HEK293T (cell line): Measurements from ENCODE around the gene XRCC5.
A peak's percentile ranks its signal among the peaks of the same experiment; 100 is the strongest.

Experiments
- CTCF ChIA-PET: fragments of 350-600 bp; formaldehyde crosslinking; extraction: SDS; loops from one replicate; lab custom pipeline; 2021; ENCODE audit warnings: antibody characterized with exemption, inconsistent platforms; lab: Yijun Ruan, JAX
- POLR2A ChIA-PET: fragments of 350-600 bp; formaldehyde crosslinking; extraction: SDS; loops from one replicate; lab custom pipeline; 2020; ENCODE audit warnings: antibody characterized with exemption, inconsistent platforms; lab: Yijun Ruan, JAX
- DNase-seq: peaks from one replicate; pipeline ENCODE4 v3.0.0; 2012; ENCODE audit warnings: mixed read lengths; ENCODE audit errors: extremely low spot score
- ARNT ChIP-seq: fragments of 450-650 bp; IDR thresholded peaks from 2 replicates; pipeline ENCODE4 v1.6.1; 2017; ENCODE audit warnings: mild to moderate bottlenecking
- BHLHE40 ChIP-seq: fragments of 450-650 bp; IDR thresholded peaks from 2 replicates; pipeline ENCODE4 v1.6.1; 2016; ENCODE audit warnings: mild to moderate bottlenecking, moderate library complexity, borderline replicate concordance
- CTBP1 ChIP-seq: fragments of 450-650 bp; IDR thresholded peaks from 2 replicates; pipeline ENCODE4 v1.6.1; 2016; ENCODE audit warnings: borderline replicate concordance
- ELF4 ChIP-seq: fragments of 450-650 bp; IDR thresholded peaks from 2 replicates; pipeline ENCODE4 v1.6.1; 2017; ENCODE audit warnings: antibody characterized with exemption
- FOXA1 ChIP-seq: fragments of 450-650 bp; IDR thresholded peaks from 2 replicates; pipeline ENCODE4 v1.6.1; 2016; ENCODE audit warnings: mild to moderate bottlenecking
- FOXK2 ChIP-seq: fragments of 450-650 bp; IDR thresholded peaks from 2 replicates; pipeline ENCODE4 v1.6.1; 2016; ENCODE audit warnings: mild to moderate bottlenecking
- FOXM1 ChIP-seq: fragments of 450-650 bp; IDR thresholded peaks from 2 replicates; pipeline ENCODE4 v1.6.1; 2017; ENCODE audit warnings: mild to moderate bottlenecking, borderline replicate concordance
- HDGF ChIP-seq: fragments of 450-650 bp; IDR thresholded peaks from 2 replicates; pipeline ENCODE4 v1.6.1; 2017; ENCODE audit warnings: antibody characterized with exemption, borderline replicate concordance
- L3MBTL2 ChIP-seq: fragments of 450-650 bp; conservative IDR thresholded peaks from 2 replicates; pipeline ENCODE4 v1.6.1; 2016; ENCODE audit warnings: mild to moderate bottlenecking
- LEF1 ChIP-seq: fragments of 450-650 bp; IDR thresholded peaks from 2 replicates; pipeline ENCODE4 v1.6.1; 2017; ENCODE audit warnings: mild to moderate bottlenecking, borderline replicate concordance
- NFRKB ChIP-seq: fragments of 450-650 bp; IDR thresholded peaks from 2 replicates; pipeline ENCODE4 v1.6.1; 2016; ENCODE audit warnings: mild to moderate bottlenecking, moderate library complexity
- SP1 ChIP-seq: fragments of 450-650 bp; IDR thresholded peaks from 2 replicates; pipeline ENCODE4 v1.6.1; 2017
- SUZ12 ChIP-seq: fragments of 450-650 bp; IDR thresholded peaks from 2 replicates; pipeline ENCODE4 v1.6.1; 2016; ENCODE audit warnings: mild to moderate bottlenecking
- TARDBP ChIP-seq: fragments of 450-650 bp; IDR thresholded peaks from 2 replicates; pipeline ENCODE4 v1.6.1; 2016
- ZNF384 ChIP-seq: fragments of 450-650 bp; IDR thresholded peaks from 2 replicates; pipeline ENCODE4 v1.6.1; 2016
- TF ChIP-seq, protein P1 (sequence below): fragments of 450-650 bp; IDR thresholded peaks from 2 replicates; pipeline ENCODE4 v1.6.1; 2016

Gene XRCC5

DNA sequence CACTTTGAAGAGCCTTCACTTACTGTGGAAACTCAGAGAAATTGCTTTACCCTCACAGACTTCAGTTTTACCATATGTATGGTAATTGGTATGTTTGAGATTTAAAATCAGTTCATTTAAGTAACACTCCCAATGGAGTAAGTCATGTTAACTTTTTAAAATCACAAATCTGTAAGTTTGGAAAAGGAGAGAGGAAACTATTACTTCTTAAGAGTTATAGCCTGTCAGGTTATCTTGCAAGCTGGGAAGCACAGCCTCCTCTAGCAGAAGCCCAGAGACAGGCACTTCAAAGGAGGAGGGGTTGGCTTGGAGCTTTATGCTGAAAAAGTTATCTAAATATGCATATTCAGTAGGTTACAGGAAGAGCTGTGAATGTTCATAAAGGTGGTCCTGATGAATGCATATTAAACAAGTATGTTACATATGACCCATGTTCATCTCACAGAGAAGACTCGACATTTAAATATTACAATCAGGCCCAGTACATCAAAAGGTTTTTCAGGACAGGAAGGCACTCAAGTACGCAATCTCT lies 102.5 kb downstream of the XRCC5 start:
- POLR2A ChIA-PET: no interaction called here
- TF ChIP-seq LEF1: no peak
- no peak for TF ChIP-seq ARNT
- TF ChIP-seq NFRKB: no peak
- no peak for TF ChIP-seq HDGF
- no peak for TF ChIP-seq SUZ12
- no peak for TF ChIP-seq BHLHE40
- TF ChIP-seq ZNF384: no peak
- TF ChIP-seq, protein P1, sequence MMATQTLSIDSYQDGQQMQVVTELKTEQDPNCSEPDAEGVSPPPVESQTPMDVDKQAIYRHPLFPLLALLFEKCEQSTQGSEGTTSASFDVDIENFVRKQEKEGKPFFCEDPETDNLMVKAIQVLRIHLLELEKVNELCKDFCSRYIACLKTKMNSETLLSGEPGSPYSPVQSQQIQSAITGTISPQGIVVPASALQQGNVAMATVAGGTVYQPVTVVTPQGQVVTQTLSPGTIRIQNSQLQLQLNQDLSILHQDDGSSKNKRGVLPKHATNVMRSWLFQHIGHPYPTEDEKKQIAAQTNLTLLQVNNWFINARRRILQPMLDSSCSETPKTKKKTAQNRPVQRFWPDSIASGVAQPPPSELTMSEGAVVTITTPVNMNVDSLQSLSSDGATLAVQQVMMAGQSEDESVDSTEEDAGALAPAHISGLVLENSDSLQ: no peak
- no peak for TF ChIP-seq ELF4
- no peak for TF ChIP-seq FOXA1
- TF ChIP-seq L3MBTL2: no peak
- CTCF ChIA-PET: interaction anchor here (0.6 kb wide), 1 partner anchor 9 kb away, joined by 10 read pairs; no protein-coding TSS in a partner anchor
- no peak for DNase-seq

DNA sequence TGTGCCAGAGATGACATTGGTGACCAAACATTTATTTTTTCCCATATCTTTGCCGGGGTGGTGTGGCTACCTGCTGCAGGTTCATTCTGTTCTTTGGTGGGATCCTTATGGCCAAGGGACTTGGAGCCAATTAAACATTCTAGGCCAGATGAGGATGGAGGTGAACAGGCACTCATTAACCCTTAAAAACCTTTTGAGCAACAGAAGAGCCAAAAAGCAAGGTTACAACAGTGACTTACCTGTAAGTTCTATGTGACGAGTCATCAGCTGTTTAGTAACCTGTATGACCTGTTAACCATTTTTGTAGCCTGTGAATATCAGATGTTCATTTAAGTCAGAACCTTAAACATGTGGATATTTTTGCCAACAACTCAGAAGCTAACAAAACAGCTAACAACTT lies 105.6 kb downstream of the XRCC5 start:
- ChIA-PET CTCF (no interaction called here), POLR2A (no interaction called here)
- TF ChIP-seq FOXM1 (no peak), NFRKB (no peak)
- TF ChIP-seq, protein P1: no peak
- DNase-seq: no peak

DNA sequence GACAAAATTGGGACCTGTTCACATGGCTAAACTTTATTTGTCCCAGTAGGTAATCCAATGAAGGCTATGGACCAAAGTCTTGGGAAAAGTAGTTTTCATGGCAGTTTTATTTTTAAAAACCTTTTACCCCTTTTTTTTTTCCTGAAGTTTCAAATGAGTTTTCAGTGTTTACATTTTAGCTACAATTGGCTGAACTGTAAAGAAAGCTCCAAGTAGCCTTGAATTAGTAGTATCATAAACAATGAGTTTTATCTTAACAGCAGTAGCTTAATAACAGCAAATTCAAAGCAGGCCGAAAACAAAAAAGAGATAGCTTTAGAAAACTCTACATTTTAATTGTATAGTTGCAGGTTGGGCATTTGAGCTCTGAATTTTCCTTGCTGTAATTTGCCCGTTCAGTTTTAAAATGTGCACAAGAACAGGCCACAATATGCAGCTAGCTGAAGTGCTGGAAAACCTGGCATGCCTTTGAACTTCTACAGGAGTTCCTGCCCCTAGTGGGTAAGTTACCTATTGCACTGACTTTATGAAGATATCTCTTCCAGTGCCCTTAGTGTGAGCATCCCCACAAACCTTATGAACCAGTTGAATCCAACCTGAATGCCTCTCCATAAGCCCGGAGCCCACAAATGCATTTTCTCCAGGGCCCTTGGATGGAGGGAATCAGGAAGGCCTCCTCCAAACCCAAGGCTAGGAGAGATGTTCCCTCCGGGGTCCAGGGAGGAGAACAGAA lies 106.7 kb downstream of the XRCC5 start:
- CTCF ChIA-PET: interaction anchor here (0.6 to 1.2 kb wide), 2 partner anchors 49 to 189 kb away, joined by 5 to 7 read pairs; no protein-coding TSS in a partner anchor
- POLR2A ChIA-PET: no interaction called here
- DNase-seq: peak; percentile 42
- TF ChIP-seq L3MBTL2: no peak
- TF ChIP-seq SUZ12: no peak
- no peak for TF ChIP-seq SP1
- TF ChIP-seq HDGF: no peak
- no peak for TF ChIP-seq LEF1
- TF ChIP-seq BHLHE40: no peak
- no peak for TF ChIP-seq ZNF384
- TF ChIP-seq TARDBP: no peak
- no peak for TF ChIP-seq FOXK2
- TF ChIP-seq FOXA1: no peak
- no peak for TF ChIP-seq ELF4
- TF ChIP-seq FOXM1: no peak
- TF ChIP-seq, protein P1: no peak
- no peak for TF ChIP-seq NFRKB
- no peak for TF ChIP-seq CTBP1
- no peak for TF ChIP-seq ARNT

DNA sequence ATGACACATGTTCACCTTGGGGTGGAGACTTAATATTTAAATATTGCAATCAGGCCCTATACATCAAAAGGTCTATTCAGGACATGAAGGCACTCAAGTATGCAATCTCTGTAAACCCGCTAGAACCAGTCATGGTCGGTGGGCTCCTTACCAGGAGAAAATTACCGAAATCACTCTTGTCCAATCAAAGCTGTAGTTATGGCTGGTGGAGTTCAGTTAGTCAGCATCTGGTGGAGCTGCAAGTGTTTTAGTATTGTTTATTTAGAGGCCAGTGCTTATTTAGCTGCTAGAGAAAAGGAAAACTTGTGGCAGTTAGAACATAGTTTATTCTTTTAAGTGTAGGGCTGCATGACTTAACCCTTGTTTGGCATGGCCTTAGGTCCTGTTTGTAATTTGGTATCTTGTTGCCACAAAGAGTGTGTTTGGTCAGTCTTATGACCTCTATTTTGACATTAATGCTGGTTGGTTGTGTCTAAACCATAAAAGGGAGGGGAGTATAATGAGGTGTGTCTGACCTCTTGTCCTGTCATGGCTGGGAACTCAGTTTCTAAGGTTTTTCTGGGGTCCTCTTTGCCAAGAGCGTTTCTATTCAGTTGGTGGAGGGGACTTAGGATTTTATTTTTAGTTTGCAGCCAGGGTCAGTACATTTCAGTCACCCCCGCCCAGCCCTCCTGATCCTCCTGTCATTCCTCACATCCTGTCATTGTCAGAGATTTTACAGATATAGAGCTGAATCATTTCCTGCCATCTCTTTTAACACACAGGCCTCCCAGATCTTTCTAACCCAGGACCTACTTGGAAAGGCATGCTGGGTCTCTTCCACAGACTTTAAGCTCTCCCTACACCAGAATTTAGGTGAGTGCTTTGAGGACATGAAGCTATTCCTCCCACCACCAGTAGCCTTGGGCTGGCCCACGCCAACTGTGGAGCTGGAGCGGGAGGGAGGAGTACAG lies 108.1 kb downstream of the XRCC5 start:
- DNase-seq: no peak
- TF ChIP-seq, protein P1: no peak
- TF ChIP-seq LEF1 (no peak), ELF4 (no peak), ARNT (no peak), FOXK2 (no peak)
- CTCF ChIA-PET: interaction anchor here (0.6 kb wide), 1 partner anchor 15 kb away, joined by 3 read pairs; no protein-coding TSS in a partner anchor
- POLR2A ChIA-PET: no interaction called here

DNA sequence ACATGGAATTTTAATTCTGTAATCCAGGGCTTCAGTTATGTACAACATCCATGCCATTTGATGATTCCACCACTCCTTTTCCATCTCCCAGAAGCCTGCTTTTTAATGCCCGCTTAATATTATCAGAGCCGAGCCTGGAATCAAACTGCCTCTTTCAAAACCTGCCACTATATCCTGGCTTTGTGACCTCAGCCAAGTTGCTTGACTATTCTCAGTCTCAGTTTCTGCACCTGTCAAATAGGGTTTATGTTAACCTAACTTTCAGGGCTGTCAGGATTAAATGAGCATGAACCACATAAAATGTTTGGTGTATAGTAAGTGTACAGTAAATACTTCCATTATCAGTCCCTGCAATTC lies 108.7 kb downstream of the XRCC5 start:
- TF ChIP-seq SUZ12 (no peak), ARNT (no peak), SP1 (no peak), LEF1 (no peak), L3MBTL2 (no peak), ELF4 (no peak), FOXA1 (no peak), BHLHE40 (no peak), FOXK2 (no peak), CTBP1 (no peak), FOXM1 (no peak)
- TF ChIP-seq, protein P1: no peak
- ChIA-PET CTCF (no interaction called here), POLR2A (no interaction called here)
- no peak for DNase-seq
